Measurements from ENCODE around the gene ABCA8.

ABCA8 gene

DNA sequence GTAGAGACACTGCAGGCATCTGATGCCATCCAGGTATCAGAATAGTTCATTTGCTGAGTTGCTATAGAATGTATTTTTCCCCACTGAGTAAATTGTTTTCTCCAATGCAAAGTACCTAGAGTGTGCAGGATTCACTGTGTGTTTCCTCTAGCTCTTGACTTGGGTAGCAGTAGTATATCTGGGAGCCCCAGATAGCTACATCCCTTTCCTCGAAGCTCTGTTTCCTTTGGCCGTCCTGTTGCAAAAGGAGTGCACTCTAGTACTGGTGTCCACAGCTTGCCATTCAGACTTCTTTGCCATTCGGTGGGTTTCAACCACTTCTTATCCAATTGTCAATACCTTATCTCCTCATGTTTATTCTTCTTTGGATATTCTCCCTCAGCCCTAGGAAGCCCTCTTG lies 12.8 kb downstream of the ABCA8 start:
- DNase-seq (ENCODE audit: low read depth in 2 of 2): no peak

DNA sequence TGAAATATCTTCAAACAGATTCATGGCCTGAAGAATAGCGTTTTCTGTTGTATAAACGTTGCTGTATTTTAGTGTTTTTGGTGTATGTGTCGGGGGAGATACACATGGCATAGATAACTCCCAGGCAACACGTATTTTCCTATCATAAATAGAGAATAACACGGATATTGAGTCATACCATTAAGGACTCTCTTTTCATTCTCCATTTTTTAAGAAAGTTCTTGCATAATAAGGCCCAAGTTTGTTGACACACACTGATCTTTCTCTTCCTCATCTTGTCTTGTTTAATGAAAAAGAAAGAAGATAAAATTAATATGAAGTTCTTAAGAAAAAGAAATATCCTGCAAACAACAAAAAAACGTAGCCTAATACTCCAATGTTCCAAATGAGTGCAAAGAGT lies 13.4 kb downstream of the ABCA8 start:
- no peak for DNase-seq (ENCODE audit: low read depth in 2 of 2)

DNA sequence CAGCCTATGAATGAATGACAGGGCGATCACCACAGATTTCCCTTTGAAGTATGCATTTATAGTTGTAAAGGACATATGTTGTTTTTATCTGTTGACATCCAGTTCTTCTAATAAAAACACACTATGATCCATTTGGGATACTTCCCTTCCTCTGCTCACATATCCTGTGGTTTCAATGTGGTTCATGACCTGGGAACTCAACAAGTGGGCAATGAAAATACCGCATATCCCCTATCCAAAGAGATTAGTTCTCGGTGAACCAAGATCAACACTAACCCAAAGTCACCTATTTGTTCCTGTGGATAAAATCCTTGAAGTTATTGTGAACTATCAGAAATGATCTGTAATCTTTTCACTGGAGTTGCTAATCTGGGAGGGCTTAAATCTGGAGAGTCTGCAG lies 16.0 kb downstream of the ABCA8 start:
- no peak for DNase-seq (ENCODE audit: low read depth in 2 of 2)

DNA sequence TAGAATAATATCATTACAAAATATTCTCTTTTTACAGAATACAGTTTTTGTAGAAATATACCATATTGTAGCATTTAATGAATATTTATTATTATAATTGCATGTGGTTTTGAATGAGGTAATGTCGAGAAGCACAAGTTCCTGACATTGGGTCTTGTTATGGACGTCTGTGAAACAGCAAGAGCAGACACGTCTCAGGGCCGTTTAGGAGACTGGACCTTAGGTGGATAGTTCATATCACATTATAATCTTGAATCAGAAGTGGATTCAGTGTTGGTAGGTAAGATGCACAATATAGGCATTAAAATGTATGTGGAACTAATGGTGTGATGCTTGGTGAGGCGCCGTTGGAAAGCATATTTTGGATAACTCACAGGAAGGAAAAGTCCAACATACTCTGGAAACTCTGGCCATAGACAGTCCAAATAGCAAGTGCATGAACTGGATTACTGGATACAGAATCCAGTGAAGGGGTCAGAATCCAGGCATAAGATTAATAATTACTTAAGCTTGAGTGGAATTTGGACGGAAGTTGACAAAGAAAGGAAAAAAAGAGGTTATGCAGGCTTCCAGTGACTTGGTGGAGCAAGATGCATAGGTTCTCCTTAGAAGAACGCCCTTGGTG lies 17.2 kb downstream of the ABCA8 start:
- DNase-seq (ENCODE audit: low read depth in 2 of 2): no peak

DNA sequence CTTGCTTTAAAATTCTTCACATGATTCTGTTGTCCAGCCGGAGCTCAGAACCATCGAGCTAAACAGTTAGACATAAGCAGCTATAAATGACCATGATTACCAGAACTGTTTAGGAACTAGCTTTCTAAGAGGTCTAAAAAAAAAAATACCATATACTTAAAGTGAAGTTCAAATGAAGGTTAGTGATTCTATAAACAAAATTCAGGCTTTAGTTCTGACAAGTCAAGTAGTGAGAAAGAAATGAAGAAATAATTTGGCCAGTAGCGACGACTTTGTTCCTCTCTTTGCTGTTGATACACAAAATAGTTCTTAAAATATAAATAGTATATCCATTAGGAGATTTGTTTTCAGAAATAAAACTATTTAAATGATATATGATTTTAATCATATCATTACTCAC lies 27.7 kb downstream of the ABCA8 start:
- no peak for DNase-seq (ENCODE audit: low read depth in 2 of 2)

DNA sequence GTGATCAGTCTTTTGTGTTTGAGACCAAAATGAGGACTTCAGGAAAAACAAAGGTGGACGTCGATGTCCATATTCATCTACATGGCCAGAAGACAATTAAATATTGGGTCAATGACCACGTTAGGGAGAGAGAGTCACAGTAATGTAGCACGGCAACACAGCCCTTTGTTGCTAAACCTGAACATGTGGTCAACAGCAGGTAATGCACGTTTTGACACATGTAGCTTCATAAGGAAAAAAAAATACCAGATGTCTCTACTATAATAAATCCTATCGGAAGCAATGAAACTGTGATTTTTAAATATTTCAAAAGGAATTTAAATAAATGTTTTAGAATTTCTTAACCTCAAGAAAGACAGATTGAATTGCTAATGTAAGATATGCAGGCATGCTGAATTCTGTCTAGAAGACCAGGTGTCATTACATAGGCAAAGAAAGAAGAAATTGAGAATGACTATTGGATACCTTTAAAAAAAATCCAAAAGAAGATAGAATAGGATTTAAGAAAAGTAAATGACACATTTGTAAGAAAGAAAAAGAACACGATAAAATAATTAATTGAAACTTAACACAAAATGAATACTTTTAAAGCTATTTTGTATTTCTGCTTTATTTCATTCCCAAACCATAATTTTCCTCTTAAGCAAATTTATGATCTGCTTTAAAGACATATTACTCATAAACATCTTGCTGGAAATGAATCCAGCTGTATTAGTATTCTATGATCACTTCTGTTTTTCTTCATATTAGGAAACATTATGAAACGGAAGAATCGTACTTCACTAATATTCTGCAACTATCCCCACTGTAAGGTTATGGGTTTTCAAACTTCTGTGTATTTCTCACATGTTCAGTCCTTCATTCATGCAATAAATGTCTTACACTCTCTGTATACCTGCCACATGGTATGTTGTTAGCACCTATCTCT lies 30.1 kb downstream of the ABCA8 start:
- no peak for DNase-seq (ENCODE audit: low read depth in 2 of 2)

DNA sequence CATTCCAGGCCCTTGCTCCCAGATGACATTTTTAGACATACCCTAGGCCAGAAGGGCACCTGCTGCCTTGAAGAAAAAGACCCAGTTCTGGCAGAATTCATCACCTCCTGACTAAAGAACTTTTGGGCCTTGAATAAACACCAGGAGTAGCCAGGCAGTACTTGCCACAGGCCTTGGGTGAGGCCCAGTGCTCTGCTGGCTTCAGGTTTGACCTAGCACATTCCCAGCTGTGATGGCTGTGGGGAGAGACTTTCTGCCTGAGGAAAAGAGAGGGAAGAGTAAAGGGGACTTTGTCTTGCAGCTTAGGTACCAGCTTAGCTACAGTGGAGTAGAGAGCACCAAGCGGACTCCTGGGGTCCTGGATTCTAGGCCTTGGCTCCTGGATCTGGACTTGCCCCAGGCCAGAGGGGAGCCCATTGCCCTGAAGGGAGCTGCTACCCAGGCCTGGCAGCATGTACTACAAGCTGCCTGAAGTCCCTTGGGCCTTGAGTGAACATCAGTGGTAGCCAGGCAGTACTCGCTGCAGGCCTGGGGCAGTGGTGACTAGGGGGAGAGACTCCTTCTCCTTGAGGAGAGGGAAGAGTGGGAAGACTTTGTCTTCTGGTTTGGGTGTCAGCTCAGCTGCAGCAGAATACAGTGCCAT lies 44.3 kb downstream of the ABCA8 start:
- DNase-seq (ENCODE audit: low read depth in 2 of 2): no peak

DNA sequence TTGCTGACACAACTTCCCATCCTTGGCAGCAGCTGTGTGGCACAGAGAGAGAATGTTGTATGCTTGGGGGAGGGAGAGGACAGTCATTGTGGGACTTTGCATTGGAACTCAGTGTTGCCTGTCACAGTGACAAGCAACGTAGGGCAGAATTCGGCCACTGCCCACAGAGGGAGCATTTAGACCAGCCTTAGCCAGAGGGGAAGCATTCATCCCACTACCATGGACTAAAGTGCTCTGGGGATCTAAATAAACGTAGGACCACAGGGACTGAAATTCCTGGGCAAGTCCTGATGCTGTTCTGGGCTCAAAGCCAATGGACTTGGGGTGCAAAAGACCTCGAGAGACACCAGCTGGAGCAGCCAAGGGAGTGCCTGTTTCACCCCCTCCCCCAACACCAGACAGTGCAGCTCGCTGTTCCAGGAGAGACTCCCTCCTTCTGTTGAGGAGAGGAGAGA lies 44.9 kb downstream of the ABCA8 start:
- DNase-seq (ENCODE audit: low read depth in 2 of 2): no peak

DNA sequence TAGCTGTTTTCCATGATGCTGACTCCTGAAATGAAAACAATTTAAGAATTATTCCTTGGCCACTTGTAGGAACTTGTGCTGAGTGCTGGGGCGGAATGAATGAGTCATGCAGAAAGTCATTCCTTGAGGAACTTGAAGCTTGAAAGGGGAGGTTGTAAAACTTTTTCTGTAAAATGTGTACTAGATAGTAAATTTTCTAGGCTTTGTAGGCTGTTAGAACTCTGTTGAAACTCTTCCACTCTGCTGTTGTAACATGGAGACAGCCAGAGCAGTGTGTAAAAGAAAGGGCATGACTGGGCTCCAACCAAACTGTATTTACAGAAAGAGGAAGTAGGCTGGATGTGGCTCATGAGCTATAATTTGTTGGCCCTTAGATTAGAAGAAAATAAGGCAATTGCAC lies 46.1 kb downstream of the ABCA8 start:
- no peak for DNase-seq (ENCODE audit: low read depth in 2 of 2)

DNA sequence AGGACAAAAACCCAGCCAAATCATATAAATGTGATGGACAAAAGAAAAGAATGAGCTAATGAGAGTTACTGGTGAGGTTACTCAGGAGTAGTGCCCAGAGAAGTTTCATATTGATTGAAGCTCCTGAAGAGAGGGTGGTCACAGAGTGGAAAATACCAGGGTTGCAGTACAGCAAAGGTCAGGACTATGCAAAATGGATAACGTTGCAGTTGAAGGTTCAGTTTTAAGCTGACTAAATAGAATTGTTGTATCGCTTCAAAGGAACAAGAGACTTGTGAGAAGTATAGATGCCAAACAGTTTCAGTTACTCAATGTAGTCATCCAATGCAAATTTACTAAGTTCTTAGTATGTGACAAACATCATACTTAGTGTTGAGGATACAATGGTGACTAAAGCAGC lies 47.1 kb downstream of the ABCA8 start:
- DNase-seq (ENCODE audit: low read depth in 2 of 2): no peak

DNA sequence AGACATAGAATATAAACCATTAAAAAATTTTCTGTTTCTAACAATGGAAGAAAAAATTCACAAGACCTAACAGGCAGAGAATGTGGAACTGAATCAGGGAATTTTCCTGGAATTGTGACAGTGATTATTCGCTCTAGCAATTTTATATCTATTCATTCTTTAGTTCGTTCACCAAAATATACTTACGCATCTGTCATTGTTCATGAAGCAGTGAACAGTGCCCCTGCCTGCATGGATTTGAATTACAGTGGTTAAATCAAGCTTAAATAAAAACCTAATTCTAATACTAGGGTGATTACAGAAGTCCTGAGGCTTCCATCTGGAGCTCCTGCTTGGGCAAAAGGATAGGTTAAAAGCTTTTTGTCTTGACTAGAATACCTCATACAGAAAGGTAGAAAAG lies 48.6 kb downstream of the ABCA8 start:
- DNase-seq (ENCODE audit: low read depth in 2 of 2): no peak

DNA sequence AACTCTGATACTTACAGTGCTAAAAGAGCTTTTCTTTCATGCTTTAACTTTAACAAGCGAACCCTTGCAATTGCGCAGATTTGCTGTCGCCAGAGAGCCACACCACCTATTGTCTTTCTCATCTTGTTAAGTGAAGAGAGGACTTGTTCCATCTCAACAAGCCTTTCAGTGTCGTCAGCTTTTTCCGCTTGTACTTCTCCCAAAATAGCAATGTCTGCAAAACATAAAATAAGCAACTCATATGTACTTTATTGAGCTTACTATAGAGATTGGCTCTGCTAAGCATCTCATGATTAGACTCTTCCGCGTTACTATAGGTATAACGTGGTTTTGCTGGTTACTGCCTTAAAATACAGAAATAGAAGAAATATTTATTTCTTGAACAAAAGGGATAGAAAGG lies 51.9 kb downstream of the ABCA8 start:
- DNase-seq (ENCODE audit: low read depth in 2 of 2): no peak

DNA sequence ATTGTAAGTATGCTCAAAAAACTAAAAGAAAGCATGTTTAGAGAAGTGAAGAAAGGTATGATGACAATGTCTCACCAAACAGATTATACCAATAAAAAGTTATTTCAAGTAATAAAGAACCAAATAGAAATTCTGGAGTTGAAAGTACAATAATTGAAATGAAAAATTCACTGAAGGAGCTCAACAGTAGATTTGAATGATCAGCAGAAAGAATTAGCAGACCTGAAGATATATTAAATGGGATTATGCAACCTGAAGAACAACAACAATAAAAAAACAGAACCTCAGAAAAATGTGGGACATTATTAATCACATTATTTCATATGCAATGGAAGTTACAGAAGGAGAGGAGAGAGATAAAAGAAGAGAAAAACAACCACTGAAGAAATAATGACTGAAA lies 57.6 kb downstream of the ABCA8 start:
- DNase-seq (ENCODE audit: low read depth in 2 of 2): no peak

DNA sequence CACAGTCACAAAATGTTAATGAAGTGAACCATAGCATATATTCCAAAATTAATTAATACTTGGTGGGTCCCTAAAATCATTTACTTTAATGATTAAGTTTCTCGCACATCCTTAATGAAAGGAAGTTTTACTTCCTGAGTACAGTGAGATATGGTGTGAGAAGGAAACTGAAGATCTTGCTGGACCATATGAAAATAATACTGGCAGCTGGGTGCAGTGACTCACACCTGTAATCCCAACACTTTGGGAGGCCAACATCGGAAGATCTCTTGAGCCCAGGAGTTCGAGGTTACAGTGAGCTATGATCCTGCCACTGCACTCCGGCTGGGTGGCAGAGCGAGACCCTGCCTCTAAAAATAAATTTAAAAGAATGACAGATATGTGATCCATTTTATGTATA lies 62.5 kb downstream of the ABCA8 start:
- no peak for DNase-seq (ENCODE audit: low read depth in 2 of 2)

DNA sequence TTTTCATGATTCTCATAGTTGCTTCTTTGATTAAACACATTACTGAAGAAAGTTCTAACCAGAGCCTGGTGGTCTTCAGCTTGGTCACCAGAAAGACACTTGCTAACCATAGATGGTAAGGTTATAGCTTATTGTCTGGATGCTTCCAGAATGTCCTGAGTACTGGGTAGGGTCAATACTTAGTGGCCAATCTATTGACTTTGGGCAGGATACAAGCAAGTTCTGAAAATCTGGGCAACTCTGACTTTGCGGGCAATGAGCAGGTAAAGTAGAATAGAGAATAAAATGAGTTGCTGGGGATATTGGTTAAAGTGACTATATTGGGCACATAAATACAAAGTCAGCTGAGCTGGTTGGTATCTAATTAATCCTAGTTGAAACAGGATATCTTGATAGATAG lies 63.0 kb downstream of the ABCA8 start:
- no peak for DNase-seq (ENCODE audit: low read depth in 2 of 2)

DNA sequence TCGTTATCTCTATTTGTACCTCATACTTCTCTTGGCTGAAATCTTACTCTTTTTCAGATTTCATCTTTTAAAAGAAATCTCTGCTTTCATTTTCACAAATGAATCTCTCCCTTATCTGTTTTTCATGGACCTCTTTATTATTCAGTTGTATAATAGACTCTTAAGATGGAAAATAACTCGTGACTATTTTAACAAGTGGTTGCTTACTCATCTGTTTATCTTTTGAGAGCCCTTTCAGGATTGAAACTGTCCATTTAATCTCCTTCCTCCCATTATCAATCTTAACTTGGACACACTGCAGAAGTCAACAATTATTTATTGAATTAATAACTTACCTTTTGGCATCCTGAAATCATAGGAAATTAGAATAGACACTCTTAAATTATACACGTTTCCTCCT lies 68.8 kb downstream of the ABCA8 start:
- no peak for DNase-seq (ENCODE audit: low read depth in 2 of 2)

DNA sequence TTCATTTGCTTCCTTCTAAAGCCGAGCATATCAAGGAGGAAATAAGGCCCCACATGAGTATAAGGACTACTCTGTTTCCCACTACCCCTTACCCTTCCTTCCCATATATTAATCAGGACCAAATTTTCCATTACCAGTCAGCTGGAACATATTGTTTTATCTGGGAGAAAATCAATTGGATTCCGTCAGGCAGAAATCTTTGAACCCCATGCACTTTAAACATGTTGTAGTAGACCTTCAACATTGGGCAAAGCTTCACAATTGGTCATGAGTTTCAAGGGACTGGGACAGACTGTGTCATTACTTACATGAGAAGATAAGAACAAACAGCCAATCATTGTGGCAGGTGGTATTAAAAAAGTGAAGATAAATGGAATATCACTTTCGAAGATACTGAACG lies 70.3 kb downstream of the ABCA8 start:
- no peak for DNase-seq (ENCODE audit: low read depth in 2 of 2)

DNA sequence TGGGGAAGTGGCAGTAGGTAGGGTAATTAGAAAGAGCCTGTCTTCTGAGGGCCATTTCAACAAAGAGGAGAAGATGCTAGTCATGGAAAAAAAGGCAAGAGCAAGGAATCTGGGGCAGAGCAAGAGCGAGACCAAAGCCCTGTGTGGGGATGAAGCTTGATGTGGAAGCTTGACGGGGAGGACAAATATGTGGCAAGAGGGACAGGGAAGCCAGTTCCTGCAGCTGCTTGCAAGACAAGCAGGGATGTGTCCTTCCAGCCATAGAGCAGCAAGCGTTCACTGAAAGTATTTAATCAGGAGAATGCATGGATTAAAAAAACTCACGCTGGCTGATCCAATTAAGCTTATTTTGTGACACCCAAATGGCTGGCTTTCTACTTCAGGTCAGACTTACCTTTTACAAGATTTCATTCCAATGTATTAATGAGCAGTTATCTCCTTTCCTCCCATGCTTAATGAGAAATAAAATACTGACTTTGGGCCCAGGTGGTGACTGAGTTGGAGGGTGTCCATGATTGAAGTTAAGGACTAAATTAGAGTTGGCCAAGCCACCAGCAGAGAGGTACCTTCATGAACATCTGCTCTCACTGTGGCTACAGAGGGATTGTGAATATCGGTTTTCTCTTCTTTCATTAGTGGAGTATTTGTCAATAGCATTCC lies 76.8 kb downstream of the ABCA8 start:
- no peak for DNase-seq (ENCODE audit: low read depth in 2 of 2)

DNA sequence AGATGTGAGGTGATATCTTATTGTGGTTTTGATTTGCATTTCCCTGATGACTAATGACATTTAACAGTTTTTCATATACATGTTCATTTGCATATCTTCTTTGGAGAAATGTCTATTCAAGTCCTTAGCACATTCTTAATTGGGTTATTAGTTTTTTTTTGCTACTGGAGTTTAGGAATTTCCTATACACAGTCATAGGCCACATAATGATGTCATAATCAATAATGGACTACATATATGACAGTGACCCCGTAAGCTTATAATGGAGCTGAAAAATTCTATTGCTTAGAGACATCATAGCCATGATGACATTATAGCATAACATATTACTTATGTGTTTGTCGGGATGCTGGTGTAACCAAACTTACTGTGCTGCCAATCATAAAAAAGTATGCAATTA lies 83.7 kb downstream of the ABCA8 start:
- DNase-seq (ENCODE audit: low read depth in 2 of 2): no peak

DNA sequence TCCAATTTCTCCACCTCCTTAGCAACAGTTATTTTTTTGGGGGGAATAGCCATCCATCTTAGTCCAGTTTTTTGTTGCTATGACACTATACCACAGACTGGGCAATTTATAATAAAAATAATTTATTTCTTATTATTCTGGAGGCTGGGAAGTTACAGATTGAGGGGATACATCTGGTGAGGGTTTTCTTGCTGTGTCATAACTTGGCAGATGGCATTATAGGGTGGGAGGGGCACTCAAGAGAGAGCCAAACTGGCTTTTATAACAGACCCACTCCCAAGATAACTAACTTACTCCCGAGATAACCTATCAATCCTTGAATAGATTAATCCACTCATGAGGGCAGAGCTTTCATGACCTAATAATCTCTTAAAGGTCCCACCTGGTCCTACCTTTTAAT lies 84.2 kb downstream of the ABCA8 start:
- no peak for DNase-seq (ENCODE audit: low read depth in 2 of 2)

DNA sequence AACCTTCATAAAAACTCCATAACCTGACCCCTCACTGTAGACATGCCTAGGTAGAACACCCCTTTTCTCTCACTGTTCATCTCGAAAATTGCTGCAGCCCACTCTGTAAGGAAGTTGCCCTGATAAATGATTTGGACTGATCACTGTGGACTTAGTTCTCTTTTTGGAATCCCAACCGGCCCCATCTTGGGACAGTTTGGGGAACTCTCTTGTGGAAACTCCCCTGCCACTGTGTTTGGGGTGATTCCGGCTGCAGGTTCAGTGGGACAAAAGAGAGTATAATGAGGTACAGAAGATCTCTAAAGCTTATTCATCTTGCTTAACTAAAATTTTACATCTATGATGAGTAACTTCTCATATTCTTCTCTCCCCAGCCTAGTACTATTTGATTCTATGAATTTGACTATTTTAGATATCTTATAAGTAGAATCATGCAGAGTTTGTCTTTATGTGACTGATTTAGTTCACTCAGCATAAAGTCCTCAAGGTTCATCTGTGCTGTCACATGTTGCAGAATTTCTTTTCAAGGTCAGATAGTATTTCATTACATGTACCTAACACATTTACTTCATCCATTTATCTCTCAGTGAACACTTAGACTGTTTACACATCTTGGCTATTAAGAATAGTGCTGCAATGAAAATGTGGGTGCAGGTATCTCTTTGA lies 84.9 kb downstream of the ABCA8 start:
- DNase-seq (ENCODE audit: low read depth in 2 of 2): no peak

DNA sequence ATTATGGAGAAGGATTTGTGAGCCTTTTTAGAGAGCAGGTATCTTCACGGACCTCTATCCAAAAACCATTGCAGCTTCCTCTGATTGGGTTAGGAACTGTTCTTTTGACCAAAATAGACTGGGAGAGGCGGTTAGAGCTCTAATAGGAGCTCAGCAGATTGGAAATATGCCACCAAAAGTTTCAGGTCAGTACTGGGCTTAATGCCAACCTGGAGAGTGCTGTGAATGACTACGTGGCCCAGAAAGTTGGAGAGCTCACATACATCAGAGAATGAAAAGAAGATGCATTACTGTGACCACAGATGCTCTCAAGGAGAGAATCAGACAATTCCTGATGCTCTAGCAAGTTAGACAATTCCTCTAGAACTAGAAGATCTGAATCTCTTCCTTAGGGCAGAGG lies 86.5 kb downstream of the ABCA8 start:
- no peak for DNase-seq (ENCODE audit: low read depth in 2 of 2)

All from stimulated activated CD4-positive, alpha-beta T cell treated with anti-CD3 and anti-CD28 coated beads, Interleukin-1b, Interleukin-23, amount 100 ng/mL, for 1 hour (primary cell).